GM19025 (cell line): ENCODE results near the gene TBR1.
A peak's percentile ranks its signal among the peaks of the same experiment; 100 is the strongest.

ENCODE experiments used
- ATAC-seq: cut with Tn5 transposase; IDR thresholded peaks from one replicate; pipeline ENCODE4 v1.9.1; 2021; ENCODE audit warnings: mild to moderate bottlenecking, low read depth, moderate library complexity; ENCODE audit not compliant: unreplicated experiment

Gene TBR1

DNA sequence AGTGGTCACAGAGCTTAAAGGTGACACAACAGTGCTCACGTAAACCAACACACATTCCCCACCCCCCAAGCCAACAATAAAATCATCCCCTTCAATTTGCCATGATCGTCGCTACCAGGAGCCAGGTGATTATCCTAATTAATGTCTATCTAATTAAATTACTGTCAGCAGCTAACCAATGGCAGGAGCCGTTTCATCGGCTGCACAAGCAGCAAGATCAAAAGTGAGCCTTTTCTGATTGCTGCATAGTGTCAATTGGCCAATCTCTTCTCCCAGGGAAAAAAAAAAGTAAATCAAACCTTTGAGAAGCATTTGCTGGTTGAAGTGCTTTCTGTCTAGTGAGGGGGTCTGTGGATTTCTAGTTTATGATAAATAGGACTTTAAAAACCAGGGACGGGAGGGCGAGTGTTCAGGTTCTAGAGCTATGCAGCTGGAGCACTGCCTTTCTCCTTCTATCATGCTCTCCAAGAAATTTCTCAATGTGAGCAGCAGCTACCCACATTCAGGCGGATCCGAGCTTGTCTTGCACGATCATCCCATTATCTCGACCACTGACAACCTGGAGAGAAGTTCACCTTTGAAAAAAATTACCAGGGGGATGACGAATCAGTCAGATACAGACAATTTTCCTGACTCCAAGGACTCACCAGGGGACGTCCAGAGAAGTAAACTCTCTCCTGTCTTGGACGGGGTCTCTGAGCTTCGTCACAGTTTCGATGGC is at the start of gene TBR1:
TBR1 (plus strand) TSS at position 311 of the 721 bp plus-strand sequence; CDS start at position 425, 114 bp downstream.
- ATAC-seq: no peak

DNA sequence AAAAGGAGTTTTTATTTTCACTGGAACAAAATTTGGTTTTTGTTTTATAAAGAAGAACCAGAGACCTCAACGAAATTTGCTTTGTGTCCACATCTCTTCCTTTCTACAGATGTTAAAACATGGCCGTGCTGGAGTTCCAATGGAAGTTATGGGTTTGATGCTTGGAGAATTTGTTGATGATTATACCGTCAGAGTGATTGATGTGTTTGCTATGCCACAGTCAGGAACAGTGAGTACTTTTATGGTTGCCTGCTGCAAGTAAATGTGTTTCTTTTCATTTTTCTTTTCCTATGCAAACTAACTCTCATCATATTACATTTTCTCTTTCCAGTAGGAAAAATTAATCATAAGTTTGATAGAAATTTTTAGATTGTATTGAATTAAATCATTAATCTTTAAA is 48.4 kb upstream of the TBR1 start:
- ATAC-seq: no peak

DNA sequence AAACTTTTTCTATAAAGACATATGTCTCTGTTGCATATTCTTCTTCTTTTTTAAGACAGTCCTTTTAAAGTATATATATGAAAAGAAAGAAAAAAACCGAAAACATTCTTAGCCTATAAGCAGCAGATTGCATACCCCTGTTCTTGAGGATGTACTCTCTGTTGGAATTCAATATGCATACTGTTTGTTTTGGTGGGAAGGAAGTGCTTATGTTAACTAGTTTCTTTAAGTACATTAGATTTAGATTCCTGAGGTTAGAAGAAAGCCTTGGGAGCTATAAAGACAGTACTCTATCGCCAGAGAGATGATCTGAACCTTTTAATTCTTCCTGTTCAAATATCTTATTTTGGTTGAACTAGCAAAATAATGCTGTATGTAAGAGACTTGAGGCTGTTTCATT is 46.8 kb upstream of the TBR1 start:
- no peak for ATAC-seq

DNA sequence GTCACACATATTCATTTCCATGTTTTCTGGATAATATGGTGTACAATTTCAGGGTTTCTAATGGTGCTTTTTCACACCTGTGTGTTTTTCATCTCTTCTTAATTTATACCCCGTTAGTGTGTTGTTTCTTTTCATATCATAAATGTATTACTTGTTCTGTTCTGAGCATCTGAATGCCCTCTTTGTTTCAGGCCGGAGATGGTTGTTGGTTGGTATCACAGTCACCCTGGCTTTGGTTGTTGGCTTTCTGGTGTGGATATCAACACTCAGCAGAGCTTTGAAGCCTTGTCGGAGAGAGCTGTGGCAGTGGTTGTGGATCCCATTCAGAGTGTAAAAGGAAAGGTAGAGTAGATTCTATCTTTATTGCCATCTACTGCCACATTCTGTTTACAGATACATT is 45.1 kb upstream of the TBR1 start:
- ATAC-seq: no peak

DNA sequence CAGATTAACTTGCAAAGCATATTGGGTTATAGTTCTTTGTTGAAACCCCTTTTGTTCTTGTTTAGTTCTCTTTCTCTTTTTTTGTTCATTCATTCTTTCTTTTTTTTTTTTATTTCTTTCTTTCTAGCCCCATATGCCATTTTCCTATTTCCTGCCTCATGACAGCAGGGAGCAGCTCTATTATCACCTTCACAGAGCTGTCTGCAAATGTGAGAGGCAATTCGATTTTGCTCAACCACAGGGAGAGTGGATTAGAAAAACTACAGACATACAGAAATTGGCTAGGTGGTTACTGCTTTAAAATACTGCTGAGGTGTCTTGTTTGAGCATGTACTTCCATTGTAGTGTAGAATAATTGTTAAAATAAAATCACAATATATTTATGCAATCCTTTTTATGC is 44.2 kb upstream of the TBR1 start:
- ATAC-seq: no peak

DNA sequence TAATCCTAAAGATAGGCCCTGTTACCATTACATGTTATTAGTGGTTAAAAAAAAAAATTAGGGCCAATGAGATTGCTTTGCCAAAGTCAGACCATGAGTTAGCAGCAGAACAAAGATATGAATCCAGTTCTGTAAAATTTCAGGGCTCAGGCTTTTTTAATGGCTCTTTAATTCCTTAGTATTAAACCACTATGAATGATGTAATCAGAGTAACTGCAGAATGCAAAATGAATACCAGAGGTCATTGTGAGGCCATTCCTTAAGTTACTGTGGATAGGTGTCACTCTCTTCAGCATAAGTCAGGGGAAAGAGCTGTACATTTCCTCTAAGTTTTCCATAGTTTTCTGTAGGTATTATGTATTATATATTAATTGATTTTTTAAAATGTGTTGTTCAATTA is 42.2 kb upstream of the TBR1 start:
- no peak for ATAC-seq

DNA sequence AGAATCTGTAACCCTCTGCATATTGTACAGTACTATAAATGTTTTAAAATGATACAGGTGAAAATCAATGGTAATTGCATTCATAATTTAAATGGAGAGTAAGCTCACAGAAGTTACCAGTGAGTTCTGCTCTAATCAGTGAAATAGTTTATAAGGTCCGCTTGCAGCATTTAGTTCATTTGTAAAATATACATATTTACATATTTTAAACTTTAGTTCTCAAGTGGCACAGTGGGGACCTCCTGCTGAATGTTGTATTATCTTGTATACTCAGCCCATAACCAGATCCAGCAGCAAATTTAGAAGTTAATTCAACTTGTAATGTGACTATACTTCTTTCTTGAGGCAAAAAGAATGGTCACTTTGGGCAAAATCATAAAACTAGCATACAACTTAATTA is 41.7 kb upstream of the TBR1 start:
- ATAC-seq: no peak

- ATAC-seq: no peak
Measured at GRCh38 chr2:161379740-161380139, 36.4 kb upstream of the TBR1 start.

DNA sequence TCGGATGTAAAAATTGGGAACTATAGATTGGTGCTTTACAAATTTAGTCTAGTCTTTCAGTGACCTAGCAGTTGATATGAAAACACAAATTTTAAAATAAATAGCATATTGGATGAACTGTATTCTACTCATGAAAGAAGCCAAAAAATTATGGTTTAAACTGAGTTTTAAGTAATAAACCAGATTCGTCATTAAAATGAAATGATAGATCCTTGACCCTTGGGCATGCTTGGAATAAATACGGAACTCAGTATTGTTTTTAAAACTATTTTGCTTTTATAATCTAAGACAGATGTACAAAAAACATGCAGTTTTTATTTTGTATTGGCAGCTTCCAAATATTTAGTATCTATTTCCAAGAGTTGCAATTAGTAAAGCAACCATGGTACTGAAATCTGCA is 34.6 kb upstream of the TBR1 start:
- no peak for ATAC-seq

DNA sequence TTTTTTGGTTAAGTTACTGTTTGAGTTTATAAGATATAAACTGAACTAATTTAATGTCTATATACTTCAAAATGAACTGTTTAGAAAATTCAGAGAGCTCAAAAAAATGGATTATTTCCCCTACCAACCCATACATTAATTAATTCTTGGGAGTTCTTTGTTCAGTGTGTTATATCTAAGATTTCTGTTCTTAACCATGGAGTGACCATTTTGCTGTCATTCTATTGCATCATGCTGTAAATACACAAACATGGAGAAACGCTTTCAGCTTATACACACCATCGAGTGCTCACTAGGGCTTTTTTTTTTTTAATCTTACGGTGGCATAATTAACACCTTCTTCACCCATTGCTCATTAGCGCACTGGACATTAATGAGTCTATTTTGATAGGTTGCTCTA is 33.4 kb upstream of the TBR1 start:
- ATAC-seq: no peak

DNA sequence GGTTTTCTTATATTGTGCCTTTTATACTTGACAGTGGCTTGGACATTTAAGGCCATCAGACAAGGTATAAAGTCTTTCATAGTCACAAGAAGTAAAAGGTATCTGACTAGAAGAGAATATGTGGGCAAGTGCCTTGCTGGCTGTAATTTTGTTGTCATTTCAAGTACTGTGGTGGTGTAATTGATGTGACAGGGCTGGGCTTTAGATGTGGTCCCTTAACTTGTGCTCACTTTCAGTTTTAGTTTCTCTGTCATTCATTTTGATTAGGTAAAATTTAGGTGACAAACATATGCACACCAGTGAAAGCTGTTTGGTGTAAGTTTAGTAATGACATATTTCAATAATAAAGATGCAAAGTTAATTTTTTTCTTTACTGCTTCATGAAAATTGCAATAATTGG is 31.2 kb upstream of the TBR1 start:
- ATAC-seq: peak; percentile 71

DNA sequence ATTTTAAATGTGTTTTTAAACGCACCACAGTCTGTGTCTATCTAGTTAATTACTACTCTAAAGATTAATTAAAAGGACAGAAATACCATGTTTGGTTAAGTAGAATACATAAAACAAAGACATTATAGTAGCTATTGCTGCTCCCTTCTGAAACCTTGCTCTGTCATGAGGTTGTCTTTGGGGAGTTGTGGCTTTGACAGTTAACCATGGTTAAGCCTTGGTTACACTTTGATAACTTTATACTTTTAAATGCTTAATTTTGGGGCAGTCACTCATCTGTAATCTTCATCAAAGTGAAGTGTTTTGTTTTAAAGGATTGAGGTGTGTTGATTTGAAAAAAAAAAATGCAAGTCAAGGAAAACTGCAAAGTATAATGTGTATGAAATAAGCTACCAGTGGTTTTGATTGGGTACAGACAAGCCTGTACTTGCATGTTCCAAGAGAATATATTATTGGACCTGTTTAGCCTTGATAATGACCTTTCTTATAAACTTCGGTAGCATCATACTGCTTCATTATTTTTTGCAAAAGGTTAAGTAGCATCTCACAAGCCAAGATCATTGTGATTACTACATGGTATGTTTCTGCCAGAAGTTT is 29.8 kb upstream of the TBR1 start:
- ATAC-seq: peak; percentile 64

DNA sequence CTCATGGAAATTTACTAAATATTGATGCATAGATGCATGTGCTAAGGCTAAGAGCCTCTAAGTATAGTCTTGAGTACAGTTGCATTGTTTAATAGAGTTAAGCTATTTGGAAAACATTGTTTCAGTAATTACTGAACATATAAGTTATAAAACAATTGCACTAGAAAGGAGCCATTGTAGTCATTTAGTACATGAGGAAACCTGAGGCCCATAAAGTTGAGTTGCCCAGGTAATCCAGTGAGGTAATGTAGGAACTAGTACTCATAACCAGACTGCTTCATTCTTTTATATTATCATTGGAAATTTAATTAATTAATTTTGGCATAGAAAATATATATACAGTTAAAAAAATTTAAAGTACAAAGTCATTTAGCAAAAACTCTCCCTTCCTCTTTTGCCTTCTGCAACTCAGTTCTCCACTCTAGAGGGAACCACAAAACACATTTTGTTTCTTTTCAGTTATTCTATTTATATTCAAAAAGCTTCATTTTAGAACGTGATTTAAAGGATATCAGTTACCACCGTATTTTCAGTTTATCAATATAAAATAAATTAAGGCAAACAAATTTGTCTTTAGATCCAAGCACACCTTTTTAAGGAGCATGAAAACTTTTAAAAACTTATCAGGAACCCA is 27.8 kb upstream of the TBR1 start:
- no peak for ATAC-seq

DNA sequence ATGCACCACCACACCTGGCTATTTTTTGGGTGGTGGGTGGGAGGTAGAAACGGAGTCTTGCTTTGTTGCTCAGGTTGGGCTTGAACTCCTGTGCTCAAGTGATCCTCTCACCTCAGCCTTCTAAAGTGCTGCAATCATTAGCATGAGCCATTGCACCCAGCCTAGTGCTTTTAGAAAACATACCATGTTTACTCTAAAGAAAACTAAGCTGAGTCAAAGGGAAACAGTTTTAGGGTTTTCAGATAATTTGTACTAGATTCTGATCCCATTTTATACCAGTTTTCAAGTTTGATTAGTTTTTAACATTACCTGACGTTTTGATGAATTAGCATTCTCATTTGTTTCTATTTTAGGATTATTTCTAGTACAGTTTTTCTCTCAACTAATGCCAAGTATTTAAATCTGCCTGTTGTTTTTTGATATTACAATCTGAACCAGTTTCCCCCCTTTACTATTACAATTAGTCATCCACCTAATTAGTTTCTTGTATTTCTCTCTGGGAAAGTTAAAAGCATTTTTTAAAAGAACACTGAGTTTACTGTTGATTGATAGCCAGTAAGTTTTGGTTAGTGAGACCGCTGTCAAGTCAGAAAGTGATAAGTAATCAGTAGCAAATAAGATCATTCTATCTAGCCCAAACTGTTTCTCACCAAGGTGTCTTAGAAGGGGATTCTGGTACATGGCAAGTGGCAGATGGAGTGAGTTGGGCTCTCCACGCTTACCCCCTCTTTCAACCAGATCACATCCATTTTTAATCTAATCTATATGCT is 24.2 kb upstream of the TBR1 start:
- no peak for ATAC-seq

DNA sequence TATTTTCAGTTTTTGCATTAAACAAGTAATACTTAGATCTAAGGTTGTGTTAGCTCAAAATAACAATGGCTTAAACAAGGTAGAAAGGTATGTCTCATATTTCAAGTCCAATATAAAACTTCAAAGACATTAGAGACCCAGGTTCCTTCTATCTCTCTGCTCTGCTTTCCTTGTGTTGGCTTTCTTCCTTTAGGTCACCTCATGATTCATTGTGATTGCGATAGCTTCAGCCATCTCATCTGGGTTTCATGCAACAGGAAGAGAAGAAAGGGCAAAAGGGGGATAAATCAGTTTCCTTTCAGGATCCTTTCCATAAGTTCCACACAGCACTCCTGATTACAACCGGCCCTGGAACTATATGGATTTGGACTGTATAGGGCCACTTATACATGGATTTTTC is 16.0 kb upstream of the TBR1 start:
- no peak for ATAC-seq

DNA sequence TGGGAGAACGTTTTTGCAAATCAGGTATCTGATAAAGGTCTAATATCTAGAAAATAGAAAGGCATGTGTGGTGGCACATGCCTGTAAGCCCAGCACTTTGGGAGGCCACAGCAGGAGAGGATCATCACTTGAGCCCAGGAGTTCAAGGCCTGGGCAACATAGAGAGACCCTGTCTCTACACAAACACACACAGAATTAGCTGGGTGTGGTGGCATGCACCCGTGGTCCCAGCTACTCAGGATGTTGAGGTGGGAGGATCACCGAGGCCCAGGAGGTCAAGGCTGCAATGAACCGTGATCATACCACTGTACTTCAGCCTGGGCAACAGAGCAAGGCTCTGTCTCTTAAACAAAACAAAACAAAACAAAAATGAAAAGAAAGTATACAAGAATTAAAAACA is 13.8 kb upstream of the TBR1 start:
- ATAC-seq: no peak

DNA sequence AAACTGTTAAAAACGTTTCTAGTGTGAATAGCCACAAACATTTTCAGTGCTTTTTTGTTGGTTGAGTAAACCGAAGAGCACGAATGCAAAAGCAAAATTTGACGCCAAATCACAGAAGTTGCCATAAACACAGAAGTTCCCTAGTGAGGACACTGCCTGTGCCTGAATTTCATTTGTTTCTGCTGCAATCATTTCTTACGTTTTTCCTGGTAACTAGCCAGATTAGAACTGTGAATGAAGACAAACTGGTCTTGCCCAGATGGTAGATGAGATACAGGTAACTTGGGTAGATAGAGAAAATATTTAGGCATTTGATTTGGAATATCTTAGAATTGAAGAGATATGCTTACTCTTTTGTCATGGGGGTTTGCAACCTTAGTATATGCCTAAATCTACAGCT is 9.8 kb upstream of the TBR1 start:
- ATAC-seq: no peak

- ATAC-seq: no peak
Measured at GRCh38 chr2:161407597-161407996, 8.5 kb upstream of the TBR1 start.

DNA sequence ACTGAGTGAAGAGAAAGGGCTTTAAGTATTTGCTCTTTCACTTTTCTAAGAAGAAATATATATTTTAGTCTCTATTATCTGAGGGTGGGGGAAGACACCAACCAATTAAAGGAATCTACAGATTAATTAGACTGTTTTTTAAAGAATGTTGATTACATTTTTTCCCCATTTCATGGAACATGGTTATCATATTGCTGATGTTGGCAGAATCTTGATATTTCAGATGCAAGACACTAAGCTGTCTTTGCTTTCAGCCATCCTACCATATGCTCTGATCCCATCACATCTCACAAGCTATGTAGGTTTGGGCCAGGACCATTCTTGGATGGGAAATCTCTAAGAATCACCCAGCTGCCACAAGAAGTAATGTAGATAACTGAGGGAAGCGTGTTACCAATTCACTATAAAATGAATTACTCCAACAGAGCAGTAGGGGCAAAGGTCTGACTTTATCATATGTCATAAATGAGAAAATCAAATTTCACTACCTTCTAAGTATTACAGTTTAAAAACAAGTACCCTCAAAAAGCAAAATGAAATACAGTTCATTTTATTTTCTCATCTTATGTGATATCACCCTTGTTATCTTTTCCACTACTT is 6.7 kb upstream of the TBR1 start:
- no peak for ATAC-seq

DNA sequence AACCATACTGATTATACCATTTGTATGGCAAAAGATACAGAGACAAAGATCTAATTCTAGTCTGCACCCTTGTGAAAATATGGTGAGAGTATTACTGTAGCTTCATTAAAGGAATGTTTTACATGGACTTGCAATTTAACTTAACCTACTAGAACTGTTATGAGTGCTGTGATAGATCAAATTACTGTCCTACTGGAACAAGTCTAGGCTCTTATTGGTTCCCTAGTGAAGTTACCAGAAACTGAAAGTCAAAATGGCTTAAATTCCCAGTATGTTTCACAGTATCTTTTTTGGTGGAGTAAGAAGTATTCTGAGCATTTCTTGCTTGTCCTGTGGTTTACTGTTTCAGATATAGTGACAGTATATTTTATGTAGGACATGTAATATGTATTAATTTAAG is 3.8 kb upstream of the TBR1 start:
- no peak for ATAC-seq
